ENCODE measurements around the gene CYTL1. TPM values are rescaled to one million over a fixed set of nuclear protein-coding genes. Genes with fewer than 3 reads are reported as not detected.

Gene CYTL1
- total RNA-seq, 1 donor from 2014 or later, result 67.3 TPM

- no peaks in the 10 kb centered on the region for H3K36me3 Mint-ChIP-seq (ENCODE audit: low read depth)
- H3K27ac Mint-ChIP-seq (ENCODE audit: unreplicated experiment), result peak overlapping the region; percentile 78
- H3K4me1 Mint-ChIP-seq (ENCODE audit: low read depth), result peaks cover 56% of the 10 kb centered on the region
- DNase-seq (ENCODE audit: low spot score), result no peak
- no peaks in the 10 kb centered on the region for H3K9me3 Mint-ChIP-seq (ENCODE audit: low read depth)
- peak overlapping the region; percentile 38 for H3K4me3 Mint-ChIP-seq (ENCODE audit: unreplicated experiment)
- no peaks in the 10 kb centered on the region for H3K27me3 Mint-ChIP-seq (ENCODE audit: low read depth)
- TF ChIP-seq CTCF (IDR thresholded peaks at IDR 0.05), result no peak
These were observed 14.1 kb upstream of the CYTL1 start for GRCh38 chr4:5033281-5033841.

DNA sequence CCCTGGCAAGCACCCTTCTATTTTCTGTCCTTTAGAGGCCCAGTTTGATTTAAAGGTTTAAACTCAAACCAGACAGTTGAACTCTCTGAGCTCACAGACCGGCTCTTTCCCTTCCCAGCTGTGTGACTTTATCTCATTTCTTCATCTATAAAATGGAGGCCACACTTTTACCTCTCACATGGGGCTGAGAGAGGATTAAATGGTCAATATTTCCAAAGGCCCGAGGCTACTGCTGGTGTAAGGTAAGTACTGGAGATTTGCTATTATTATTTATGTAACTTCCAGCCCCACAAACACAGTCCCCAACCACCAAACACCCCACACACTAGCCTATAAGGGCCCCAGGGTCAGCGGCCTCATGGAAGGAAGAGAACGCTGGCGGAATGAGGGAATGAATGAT, 13.6 kb upstream of the CYTL1 start:
- TF ChIP-seq CTCF (IDR thresholded peaks at IDR 0.05), result no peak
- Mint-ChIP-seq H3K9me3 (ENCODE audit: low read depth) (no peaks in the 10 kb centered on the region), H3K4me3 (ENCODE audit: unreplicated experiment) (no peak overlapping the region), H3K4me1 (ENCODE audit: low read depth) (peaks cover 51% of the 10 kb centered on the region), H3K36me3 (ENCODE audit: low read depth) (no peaks in the 10 kb centered on the region), H3K27ac (ENCODE audit: unreplicated experiment) (peak overlapping the region; percentile 78), H3K27me3 (ENCODE audit: low read depth) (no peaks in the 10 kb centered on the region)
- no peak for DNase-seq (ENCODE audit: low spot score)

DNA sequence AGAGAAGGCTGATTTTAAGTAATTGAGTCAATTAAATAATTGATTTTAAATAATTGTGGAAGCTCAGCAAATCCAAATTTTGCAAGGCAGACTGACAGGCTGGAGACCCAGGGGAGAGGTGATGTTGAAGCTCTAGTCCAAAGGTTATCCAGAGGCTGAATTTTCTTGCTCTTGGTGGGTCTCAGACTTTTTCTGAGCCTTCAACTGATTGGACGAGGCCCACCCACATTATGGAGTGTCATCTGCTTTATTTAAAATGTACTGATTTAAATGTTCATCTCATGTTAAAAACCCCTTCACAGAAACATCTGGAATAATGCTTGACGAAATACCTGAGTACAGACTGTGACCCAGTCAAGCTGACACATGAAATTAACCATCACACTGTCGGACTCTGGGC, 11.7 kb upstream of the CYTL1 start:
- no peak overlapping the region for H3K27ac Mint-ChIP-seq (ENCODE audit: unreplicated experiment)
- H3K4me3 Mint-ChIP-seq (ENCODE audit: unreplicated experiment), result no peak overlapping the region
- no peaks in the 10 kb centered on the region for H3K36me3 Mint-ChIP-seq (ENCODE audit: low read depth)
- peaks cover 38% of the 10 kb centered on the region for H3K4me1 Mint-ChIP-seq (ENCODE audit: low read depth)
- H3K27me3 Mint-ChIP-seq (ENCODE audit: low read depth), result no peaks in the 10 kb centered on the region
- no peak for TF ChIP-seq CTCF (IDR thresholded peaks at IDR 0.05)
- DNase-seq (ENCODE audit: low spot score), result no peak
- no peaks in the 10 kb centered on the region for H3K9me3 Mint-ChIP-seq (ENCODE audit: low read depth)

- H3K9me3 Mint-ChIP-seq (ENCODE audit: low read depth), result no peaks in the 10 kb centered on the region
- no peaks in the 10 kb centered on the region for H3K36me3 Mint-ChIP-seq (ENCODE audit: low read depth)
- H3K4me3 Mint-ChIP-seq (ENCODE audit: unreplicated experiment), result no peak overlapping the region
- peaks cover 34% of the 10 kb centered on the region for H3K4me1 Mint-ChIP-seq (ENCODE audit: low read depth)
- no peak for DNase-seq (ENCODE audit: low spot score)
- TF ChIP-seq CTCF (IDR thresholded peaks at IDR 0.05), result no peak
- no peak overlapping the region for H3K27ac Mint-ChIP-seq (ENCODE audit: unreplicated experiment)
- no peaks in the 10 kb centered on the region for H3K27me3 Mint-ChIP-seq (ENCODE audit: low read depth)
These were observed 11.0 kb upstream of the CYTL1 start for GRCh38 chr4:5030221-5030620.

GRCh38 chr4:5029447-5029846, 10.2 kb upstream of the CYTL1 start:
- Mint-ChIP-seq H3K9me3 (ENCODE audit: low read depth) (no peaks in the 10 kb centered on the region), H3K4me3 (ENCODE audit: unreplicated experiment) (no peak overlapping the region), H3K27me3 (ENCODE audit: low read depth) (no peaks in the 10 kb centered on the region), H3K36me3 (ENCODE audit: low read depth) (no peaks in the 10 kb centered on the region), H3K4me1 (ENCODE audit: low read depth) (peaks cover 26% of the 10 kb centered on the region), H3K27ac (ENCODE audit: unreplicated experiment) (no peak overlapping the region)
- no peak for DNase-seq (ENCODE audit: low spot score)
- TF ChIP-seq CTCF (IDR thresholded peaks at IDR 0.05), result no peak

Data from chondrocyte (in vitro differentiated cells).